Chondrocyte (in vitro differentiated cells): ENCODE data around the gene MAP3K13. TPM values are rescaled to one million over a fixed set of nuclear protein-coding genes. Genes with fewer than 3 reads are reported as not detected.

Experiments
- DNase-seq: peaks from one replicate; pipeline ENCODE4 v3.0.0; 2021; ENCODE audit warnings: mixed read lengths, low spot score
- H3K27ac Mint-ChIP-seq: one replicate; pipeline ENCODE4 v1.8.0; 2021; ENCODE audit warnings: mild to moderate bottlenecking, moderate library complexity, mixed read lengths; ENCODE audit not compliant: unreplicated experiment
- H3K27me3 Mint-ChIP-seq: 2 replicates; pipeline ENCODE4 v1.8.0; 2021; ENCODE audit warnings: low read depth, mixed read lengths
- H3K36me3 Mint-ChIP-seq: 2 replicates; pipeline ENCODE4 v1.8.0; 2021; ENCODE audit warnings: low read depth, mixed read lengths
- H3K4me1 Mint-ChIP-seq: 2 replicates; pipeline ENCODE4 v1.8.0; 2021; ENCODE audit warnings: low read depth, mild to moderate bottlenecking, mixed read lengths
- H3K4me3 Mint-ChIP-seq: one replicate; pipeline ENCODE4 v1.8.0; 2021; ENCODE audit warnings: mild to moderate bottlenecking, moderate library complexity, mixed read lengths; ENCODE audit not compliant: unreplicated experiment
- H3K9me3 Mint-ChIP-seq: 2 replicates; pipeline ENCODE4 v1.8.0; 2021; ENCODE audit warnings: low read depth, mixed read lengths
- CTCF ChIP-seq: fragments of 200-600 bp; sonication (generic); IDR thresholded peaks from 2 replicates; pipeline ENCODE4 v1.5.0; 2021; ENCODE audit warnings: antibody characterized with exemption, mild to moderate bottlenecking, moderate library complexity
- total RNA-seq: library from RNA; stranded (reverse); gene quantifications from 3 replicates; pipeline ENCODE4 v1.2.1, GENCODE V29; 2021

MAP3K13 gene
- total RNA-seq, 1 donor from 2014 or later = 18.2 TPM

- H3K4me3 Mint-ChIP-seq = no peak overlapping the region
- no peaks in the 10 kb centered on the region for H3K27me3 Mint-ChIP-seq
- no peaks in the 10 kb centered on the region for H3K36me3 Mint-ChIP-seq
- no peak for DNase-seq
- no peaks in the 10 kb centered on the region for H3K4me1 Mint-ChIP-seq
- no peak overlapping the region for H3K27ac Mint-ChIP-seq
- H3K9me3 Mint-ChIP-seq = no peaks in the 10 kb centered on the region
- TF ChIP-seq CTCF = no peak
These were observed 20.3 kb upstream of the MAP3K13 start for GRCh38 chr3:185342459-185343174.

- no peaks in the 10 kb centered on the region for H3K4me1 Mint-ChIP-seq
- TF ChIP-seq CTCF = peak; percentile 34
- no peak overlapping the region for H3K27ac Mint-ChIP-seq
- no peaks in the 10 kb centered on the region for H3K9me3 Mint-ChIP-seq
- DNase-seq = no peak
- no peak overlapping the region for H3K4me3 Mint-ChIP-seq
- H3K36me3 Mint-ChIP-seq = no peaks in the 10 kb centered on the region
- no peaks in the 10 kb centered on the region for H3K27me3 Mint-ChIP-seq
These were observed 15.5 kb upstream of the MAP3K13 start for GRCh38 chr3:185347399-185347798.

GRCh38 chr3:185350841-185351240, 12.1 kb upstream of the MAP3K13 start:
- no peaks in the 10 kb centered on the region for H3K27me3 Mint-ChIP-seq
- no peaks in the 10 kb centered on the region for H3K36me3 Mint-ChIP-seq
- H3K27ac Mint-ChIP-seq = no peak overlapping the region
- DNase-seq = no peak
- H3K4me1 Mint-ChIP-seq = no peaks in the 10 kb centered on the region
- H3K9me3 Mint-ChIP-seq = no peaks in the 10 kb centered on the region
- no peak for TF ChIP-seq CTCF
- H3K4me3 Mint-ChIP-seq = no peak overlapping the region

- Mint-ChIP-seq H3K27me3 (no peaks in the 10 kb centered on the region), H3K27ac (no peak overlapping the region), H3K9me3 (no peaks in the 10 kb centered on the region), H3K4me3 (no peak overlapping the region), H3K36me3 (no peaks in the 10 kb centered on the region), H3K4me1 (no peaks in the 10 kb centered on the region)
- TF ChIP-seq CTCF = no peak
- no peak for DNase-seq
These were observed 11.5 kb upstream of the MAP3K13 start for GRCh38 chr3:185351396-185351795.

GRCh38 chr3:185353225-185353624, 9.7 kb upstream of the MAP3K13 start:
- DNase-seq = no peak
- H3K27me3 Mint-ChIP-seq = no peaks in the 10 kb centered on the region
- H3K9me3 Mint-ChIP-seq = no peaks in the 10 kb centered on the region
- H3K36me3 Mint-ChIP-seq = peaks cover 1% of the 10 kb centered on the region
- no peak overlapping the region for H3K27ac Mint-ChIP-seq
- TF ChIP-seq CTCF = no peak
- no peak overlapping the region for H3K4me3 Mint-ChIP-seq
- no peaks in the 10 kb centered on the region for H3K4me1 Mint-ChIP-seq
